HCT116 (cell line): ENCODE measurements around the gene ACO2. TPM values are rescaled to one million over a fixed set of nuclear protein-coding genes. Genes with fewer than 3 reads are reported as not detected.

Experiments
- ATAC-seq: fragments of 200-7000 bp; cut with Tn5 transposase; 2 replicates; pipeline ENCODE4 v1.9.1; 2020; ENCODE audit warnings: mild to moderate bottlenecking, moderate library complexity
- BruUV-seq: library from RNA; stranded (reverse); fragments of 400-500 nt; replicated peaks from 2 replicates; lab custom pipeline; 2021; lab: Mats Ljungman, UMichigan
- CTCF ChIA-PET: fragments of 300-600 bp; sonication (Branson Sonifier 250); formaldehyde crosslinking; loops from one replicate; lab custom pipeline; 2021; ENCODE audit warnings: antibody characterized with exemption; lab: Charles Lee
- POLR2A ChIA-PET: fragments of 300-600, 350-600 bp; sonication (Branson Sonifier 250); formaldehyde crosslinking; loops from one replicate; lab custom pipeline; 2021; ENCODE audit warnings: antibody characterized with exemption; lab: Charles Lee
- RAD21 ChIA-PET, 2 experiments: fragments of 300-600 bp; sonication (Branson Sonifier 250); formaldehyde crosslinking; loops; one replicate each; lab custom pipeline; 2023; ENCODE audit warnings: low total read pairs in 2 of 2; ENCODE audit not compliant: uncharacterized antibody in 2 of 2, unreplicated experiment in 2 of 2, low non-redundant PET in 1 of 2; lab: Charles Lee
- DNase-seq: peaks from one replicate; pipeline ENCODE4 v3.0.0-alpha.2; 2010; ENCODE audit warnings: low read depth, low spot score
- H2AFZ ChIP-seq: fragments of 200-600 bp; shearing (Covaris generic), sonication (generic); 2 replicates; pipeline ENCODE4 v1.6.1; 2017; ENCODE audit warnings: low read depth, mixed run types, mixed read lengths, antibody characterized with exemption, low read length; ENCODE audit not compliant: poor library complexity, severe bottlenecking
- H3K27ac ChIP-seq: 2 replicates; pipeline ENCODE4 v1.5.1; 2012; ENCODE audit warnings: low read depth, low read length
- H3K27me3 ChIP-seq: fragments of 200-600 bp; sonication (generic); 2 replicates; pipeline ENCODE4 v1.6.1; 2016; ENCODE audit warnings: mixed run types, low read length, mixed read lengths; ENCODE audit not compliant: insufficient read depth
- H3K36me3 ChIP-seq, 2 experiments: fragments of 200-500 bp in 1 of 2; fragments of 200-600 bp in 1 of 2; sonication (Bioruptor generic) in 1 of 2; sonication (generic) in 1 of 2; 2 replicates each; pipeline versions ENCODE4 v1.5.1 to v1.6.1; 2014 to 2016; ENCODE audit warnings: low read length in 2 of 2, inconsistent platforms in 1 of 2, mixed read lengths in 1 of 2, mixed run types in 1 of 2; ENCODE audit not compliant: insufficient read depth in 2 of 2, control insufficient read depth in 1 of 2
- H3K4me1 ChIP-seq, 2 experiments: fragments of 200-600 bp in 1 of 2; sonication (generic) in 1 of 2; 2 replicates each; pipeline versions ENCODE4 v1.5.1 to v1.6.1; 2012 to 2017; ENCODE audit warnings: low read length in 2 of 2, inconsistent platforms in 1 of 2, mild to moderate bottlenecking in 1 of 2, mixed read lengths in 1 of 2, mixed run types in 1 of 2, moderate library complexity in 1 of 2; ENCODE audit not compliant: insufficient read depth in 2 of 2, control insufficient read depth in 1 of 2
- H3K4me2 ChIP-seq: fragments of 200-600 bp; sonication (generic); 2 replicates; pipeline ENCODE4 v1.6.1; 2017; ENCODE audit warnings: mixed run types, low read length, mixed read lengths
- H3K4me3 ChIP-seq, 2 experiments: fragments of 200-600 bp in 1 of 2; sonication (generic) in 1 of 2; replicated peaks in 1 of 2; 2 replicates each; pipeline ENCODE4 v1.5.1; 2011 to 2016; ENCODE audit warnings: low read length in 2 of 2, control low read depth in 1 of 2, low read depth in 1 of 2, mild to moderate bottlenecking in 1 of 2, mixed read lengths in 1 of 2, mixed run types in 1 of 2
- H3K79me2 ChIP-seq: fragments of 200-600 bp; sonication (generic); 2 replicates; pipeline ENCODE4 v1.6.1; 2017; ENCODE audit warnings: mild to moderate bottlenecking, mixed run types, low read length, moderate library complexity, mixed read lengths; ENCODE audit not compliant: insufficient read depth
- H3K9ac ChIP-seq: fragments of 200-600 bp; sonication (generic); 2 replicates; pipeline ENCODE4 v1.6.1; 2016; ENCODE audit warnings: low read length, mixed read lengths
- H3K9me2 ChIP-seq: fragments of 200-600 bp; sonication (generic), shearing (Covaris generic); 2 replicates; pipeline ENCODE4 v1.6.1; 2017; ENCODE audit warnings: mixed run types, mild to moderate bottlenecking, moderate library complexity; ENCODE audit not compliant: insufficient read depth
- H3K9me3 ChIP-seq, 2 experiments: fragments of 200-500 bp in 1 of 2; fragments of 200-600 bp in 1 of 2; sonication (Bioruptor generic) in 1 of 2; sonication (generic) in 1 of 2; 2 replicates each; pipeline ENCODE4 v1.6.1; 2014 to 2017; ENCODE audit warnings: low read length in 2 of 2, mixed read lengths in 2 of 2, inconsistent platforms in 1 of 2, low read depth in 1 of 2, mild to moderate bottlenecking in 1 of 2, mixed run types in 1 of 2, moderate library complexity in 1 of 2; ENCODE audit not compliant: control insufficient read depth in 1 of 2, insufficient read depth in 1 of 2
- H4K20me1 ChIP-seq: fragments of 200-600 bp; sonication (generic), shearing (Covaris generic); 2 replicates; pipeline ENCODE4 v1.6.1; 2017; ENCODE audit warnings: mixed run types, mild to moderate bottlenecking, moderate library complexity; ENCODE audit not compliant: insufficient read depth
- CTCF ChIP-seq, 3 experiments: fragments of 200-600 bp in 1 of 3; sonication (generic) in 1 of 3; IDR thresholded peaks in 2 of 3; conservative IDR thresholded peaks in 1 of 3; 2 replicates each; pipeline ENCODE4 v1.5.1; 2012 to 2017; ENCODE audit warnings: low read depth in 2 of 3, low read length in 2 of 3, antibody characterized with exemption in 1 of 3, borderline replicate concordance in 1 of 3, control low read depth in 1 of 3, mild to moderate bottlenecking in 1 of 3, mixed read lengths in 1 of 3, mixed run types in 1 of 3, moderate library complexity in 1 of 3; ENCODE audit not compliant: insufficient read depth in 1 of 3
- EGR1 ChIP-seq: IDR thresholded peaks from 2 replicates; pipeline ENCODE4 v1.6.1; 2012; ENCODE audit warnings: low read depth
- ELF1 ChIP-seq: IDR thresholded peaks from 2 replicates; pipeline ENCODE4 v1.6.1; 2012; ENCODE audit warnings: low read depth, borderline replicate concordance
- POLR2A ChIP-seq: IDR thresholded peaks from 2 replicates; pipeline ENCODE4 v1.7.0; 2011; ENCODE audit warnings: borderline replicate concordance; ENCODE audit not compliant: insufficient read depth, insufficient read length; ENCODE audit errors: extremely low read depth
- REST ChIP-seq: IDR thresholded peaks from 2 replicates; pipeline ENCODE4 v1.6.1; 2012; ENCODE audit warnings: low read depth
- SIN3A ChIP-seq: IDR thresholded peaks from 2 replicates; pipeline ENCODE4 v1.6.1; 2012; ENCODE audit warnings: low read depth
- SP1 ChIP-seq: IDR thresholded peaks from 2 replicates; pipeline ENCODE4 v1.6.1; 2012; ENCODE audit warnings: low read depth
- SRF ChIP-seq: IDR thresholded peaks from 2 replicates; pipeline ENCODE4 v1.6.1; 2012; ENCODE audit warnings: low read depth
- YY1 ChIP-seq: IDR thresholded peaks from 2 replicates; pipeline ENCODE4 v1.6.1; 2011; ENCODE audit warnings: low read length, low read depth, moderate library complexity, mild to moderate bottlenecking; ENCODE audit not compliant: insufficient replicate concordance; ENCODE audit errors: extremely low read depth
- intact Hi-C: fragments of 100-400 bp; cut with micrococcal nuclease; formaldehyde crosslinking; loops from 2 replicates; pipeline ENCODE4 v1.10.0; 2022
- total RNA-seq: library from RNA; stranded (reverse); gene quantifications from one replicate; pipeline ENCODE4 v1.2.1, GENCODE V29; 2021; ENCODE audit not compliant: unreplicated experiment

The ACO2 gene
- total RNA-seq, 1 experiment from 2014 or later, result 108 TPM

- no peak for TF ChIP-seq REST
Measured at GRCh38 chr22:41446639-41447434, 22.1 kb upstream of the ACO2 start, which contains the start of gene TOB2 (continued).

- BruUV-seq, result no TSS peak
- peak; percentile 33 for ATAC-seq
- peak overlapping the region; percentile 96 for H3K9ac ChIP-seq
- no peaks in the 10 kb centered on the region for H4K20me1 ChIP-seq
- peaks cover 2 to 10% of the 10 kb centered on the region in 2 experiments; a peak in 2 of 4 replicates for H3K36me3 ChIP-seq
- no peaks in the 10 kb centered on the region for H3K9me2 ChIP-seq
- H3K27me3 ChIP-seq, result no peaks in the 10 kb centered on the region
- H3K4me1 ChIP-seq, result peaks cover 5 to 29% of the 10 kb centered on the region in 2 experiments; a peak in 3 of 4 replicates
- H3K4me2 ChIP-seq, result peak overlapping the region; percentile 99
- peaks cover 40% of the 10 kb centered on the region for H3K79me2 ChIP-seq
- intact Hi-C loops, result loop anchor here (1.0 to 10.0 kb wide), 3 partner anchors 21 to 353 kb away; partner anchors contain the start of genes EP300 and PHF5A
- CTCF ChIA-PET, result interaction anchor here (1.0 to 1.8 kb wide), 4 partner anchors 21 to 79 kb away, joined by 3 to 6 read pairs (median 4); partner anchors contain the start of gene PHF5A
- peak overlapping the region; percentile 93 to 94 for H3K4me3 ChIP-seq
- DNase-seq, result no peak
- H2AFZ ChIP-seq, result no peak overlapping the region
- no peaks in the 10 kb centered on the region for H3K9me3 ChIP-seq
- H3K27ac ChIP-seq, result peak overlapping the region; percentile 100
- POLR2A ChIA-PET, result interaction anchor here (0.6 to 5.0 kb wide), 24 partner anchors 8 to 1515 kb away, joined by 3 to 57 read pairs (median 3); partner anchors contain the start of genes ACO2, PHF5A, PMM1 and RANGAP1
- RAD21 ChIA-PET, result no interaction called here
- TF ChIP-seq ELF1 (no peak), REST (no peak), SRF (no peak), YY1 (no peak), SIN3A (no peak), POLR2A (peak; percentile 18), CTCF (IDR thresholded peaks at IDR 0.05 in 2 of 3, conservative IDR thresholded peaks at IDR 0.05 in 1 of 3; ENCODE audit: borderline replicate concordance in 1 of 3, insufficient read depth in 1 of 3, low read depth in 2 of 3, low read length in 2 of 3) (no peak), SP1 (no peak), EGR1 (no peak)
Measured at GRCh38 chr22:41447435-41448188, 21.3 kb upstream of the ACO2 start.
